ENCODE results near the gene HGFAC.

HGFAC gene

GRCh38 chr4:3492741-3493719 is 51.3 kb downstream of the HGFAC start:
- DNase-seq = no peak

GRCh38 chr4:3493720-3494461 is 52.1 kb downstream of the HGFAC start:
- no peak for DNase-seq

- DNase-seq = no peak
These were observed 52.7 kb downstream of the HGFAC start for GRCh38 chr4:3494462-3494871.

GRCh38 chr4:3495204-3495975 is 53.6 kb downstream of the HGFAC start:
- no peak for DNase-seq

GRCh38 chr4:3496021-3496420 is 54.3 kb downstream of the HGFAC start:
- DNase-seq = no peak

- DNase-seq = no peak
These were observed 55.3 kb downstream of the HGFAC start for GRCh38 chr4:3497095-3497494.

- DNase-seq = no peak
These were observed 56.0 kb downstream of the HGFAC start for GRCh38 chr4:3497523-3498389.

GRCh38 chr4:3498407-3498806 is 56.6 kb downstream of the HGFAC start:
- no peak for DNase-seq

Measured in activated gamma-delta T cell (primary cell).